ENCODE results near the gene CC2D1A.

GRCh38 chr19:13980340-13980739 is 74.3 kb downstream of the CC2D1A start:
- TF ChIP-seq PATZ1 (CRISPR knock-in tag; IDR thresholded peaks at IDR 0.05; ENCODE audit: borderline replicate concordance) (no peak), ARNTL (CRISPR knock-in tag; IDR thresholded peaks at IDR 0.05; ENCODE audit: borderline replicate concordance, low read depth) (no peak), ZFP30 (CRISPR knock-in tag; IDR thresholded peaks at IDR 0.05) (no peak)
